HG02938 (cell line): ENCODE measurements around the gene NDUFS2.

ENCODE experiments used
- ATAC-seq: cut with Tn5 transposase; IDR thresholded peaks from one replicate; pipeline ENCODE4 v1.9.1; 2021; ENCODE audit warnings: mild to moderate bottlenecking, moderate library complexity; ENCODE audit not compliant: unreplicated experiment

The NDUFS2 gene

GRCh38 chr1:161172349-161172748, 29.8 kb upstream of the NDUFS2 start:
- no peak for ATAC-seq

GRCh38 chr1:161172776-161173376, 29.3 kb upstream of the NDUFS2 start:
- ATAC-seq: no peak

- ATAC-seq: no peak
Observed at GRCh38 chr1:161173711-161174110, 28.5 kb upstream of the NDUFS2 start.

- ATAC-seq: no peak
Observed at GRCh38 chr1:161174911-161175310, 27.3 kb upstream of the NDUFS2 start.

GRCh38 chr1:161175771-161176453, 26.3 kb upstream of the NDUFS2 start:
- ATAC-seq: no peak

GRCh38 chr1:161176468-161177111, 25.6 kb upstream of the NDUFS2 start:
- no peak for ATAC-seq

- peak; percentile 65 for ATAC-seq
Observed at GRCh38 chr1:161177112-161177935, 24.8 kb upstream of the NDUFS2 start, which contains the start of gene B4GALT3. Gene B4GALT3, minus strand, starts transcription at chr1:161177507. Its CDS starts 1,447 bp downstream, at chr1:161176060.

- ATAC-seq: no peak
Observed at GRCh38 chr1:161177936-161178244, 24.3 kb upstream of the NDUFS2 start.

- ATAC-seq: no peak
Observed at GRCh38 chr1:161179698-161180097, 22.5 kb upstream of the NDUFS2 start.

- no peak for ATAC-seq
Observed at GRCh38 chr1:161180639-161181038, 21.5 kb upstream of the NDUFS2 start.

GRCh38 chr1:161182214-161182613, 20.0 kb upstream of the NDUFS2 start:
- ATAC-seq: peak; percentile 56

GRCh38 chr1:161185282-161185682, 16.9 kb upstream of the NDUFS2 start:
- ATAC-seq: peak; percentile 72

- ATAC-seq: peak; percentile 27
Observed at GRCh38 chr1:161185732-161186311, 16.3 kb upstream of the NDUFS2 start.

- no peak for ATAC-seq
Observed at GRCh38 chr1:161187311-161187710, 14.9 kb upstream of the NDUFS2 start.

GRCh38 chr1:161188381-161188780, 13.8 kb upstream of the NDUFS2 start:
- ATAC-seq: no peak

GRCh38 chr1:161189036-161189435, 13.1 kb upstream of the NDUFS2 start:
- ATAC-seq: no peak

- no peak for ATAC-seq
Observed at GRCh38 chr1:161190962-161191521, 11.1 kb upstream of the NDUFS2 start.

GRCh38 chr1:161191971-161192370, 10.2 kb upstream of the NDUFS2 start:
- no peak for ATAC-seq

GRCh38 chr1:161192476-161193465, 9.4 kb upstream of the NDUFS2 start:
- no peak for ATAC-seq
